Measurements from ENCODE around the gene UBE2L3.

The UBE2L3 gene

DNA sequence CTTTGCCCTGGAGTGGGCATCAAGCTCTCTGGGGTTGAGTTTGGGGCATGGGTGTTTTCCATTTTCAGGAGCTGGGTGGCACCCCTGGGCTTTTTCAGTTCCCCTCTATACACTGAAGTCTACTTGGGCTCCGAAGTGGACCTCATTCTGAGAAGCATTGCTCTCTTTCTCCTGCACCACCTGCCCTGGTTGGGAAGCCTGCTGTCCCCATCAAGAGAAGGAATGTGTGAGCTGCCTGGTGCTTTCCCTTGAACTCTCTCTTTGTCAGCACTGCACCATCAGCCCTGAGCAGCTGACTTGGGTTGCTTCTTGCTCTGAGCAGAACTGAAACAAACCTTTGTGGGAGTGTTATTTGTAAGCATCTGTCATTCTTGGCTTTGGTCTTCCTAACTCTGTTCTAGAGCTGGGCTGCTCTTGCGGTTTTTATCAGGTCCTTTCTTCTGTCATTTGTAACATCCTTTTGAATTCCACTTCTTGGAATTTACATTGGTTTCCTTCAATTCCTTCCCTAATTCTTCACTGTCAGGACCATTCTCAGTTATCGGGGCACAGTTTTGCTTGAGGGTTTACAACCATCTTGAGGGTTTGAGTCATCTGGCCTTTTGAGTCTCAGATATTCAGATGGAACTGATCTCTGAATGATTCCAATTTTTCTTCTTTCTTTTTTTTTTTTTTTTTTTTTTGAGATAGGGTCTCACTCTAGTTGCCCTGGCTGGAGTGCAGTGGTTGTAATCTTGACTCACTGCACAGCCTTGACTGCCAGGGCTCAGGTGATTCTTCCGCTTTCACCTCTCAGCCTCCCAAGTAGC is 20.5 kb downstream of the UBE2L3 start:
- H3K4me3 ChIP-seq (ENCODE audit: low read depth, low read length), result no peak overlapping the region

DNA sequence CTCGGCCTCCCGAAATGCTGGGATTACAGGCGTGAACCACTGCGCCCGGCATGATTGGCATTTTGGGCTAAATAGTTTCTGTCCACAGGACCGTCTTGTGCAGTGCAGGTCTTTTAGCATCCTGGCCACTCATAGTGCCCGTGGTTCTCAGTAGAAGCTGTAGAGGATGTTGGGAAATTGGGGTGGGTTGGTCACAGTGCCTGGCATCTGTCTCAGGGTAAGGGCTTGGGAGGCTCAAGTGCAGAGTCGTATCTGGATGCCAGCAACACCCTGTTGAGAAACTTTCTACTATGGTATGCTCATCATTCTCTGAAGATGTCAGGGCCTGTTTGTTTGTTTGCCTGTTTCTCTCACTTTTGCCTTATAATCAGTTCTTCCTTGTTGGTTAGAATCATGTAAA is 21.9 kb downstream of the UBE2L3 start:
- TF ChIP-seq, protein P1, sequence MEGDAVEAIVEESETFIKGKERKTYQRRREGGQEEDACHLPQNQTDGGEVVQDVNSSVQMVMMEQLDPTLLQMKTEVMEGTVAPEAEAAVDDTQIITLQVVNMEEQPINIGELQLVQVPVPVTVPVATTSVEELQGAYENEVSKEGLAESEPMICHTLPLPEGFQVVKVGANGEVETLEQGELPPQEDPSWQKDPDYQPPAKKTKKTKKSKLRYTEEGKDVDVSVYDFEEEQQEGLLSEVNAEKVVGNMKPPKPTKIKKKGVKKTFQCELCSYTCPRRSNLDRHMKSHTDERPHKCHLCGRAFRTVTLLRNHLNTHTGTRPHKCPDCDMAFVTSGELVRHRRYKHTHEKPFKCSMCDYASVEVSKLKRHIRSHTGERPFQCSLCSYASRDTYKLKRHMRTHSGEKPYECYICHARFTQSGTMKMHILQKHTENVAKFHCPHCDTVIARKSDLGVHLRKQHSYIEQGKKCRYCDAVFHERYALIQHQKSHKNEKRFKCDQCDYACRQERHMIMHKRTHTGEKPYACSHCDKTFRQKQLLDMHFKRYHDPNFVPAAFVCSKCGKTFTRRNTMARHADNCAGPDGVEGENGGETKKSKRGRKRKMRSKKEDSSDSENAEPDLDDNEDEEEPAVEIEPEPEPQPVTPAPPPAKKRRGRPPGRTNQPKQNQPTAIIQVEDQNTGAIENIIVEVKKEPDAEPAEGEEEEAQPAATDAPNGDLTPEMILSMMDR (IDR thresholded peaks at IDR 0.05; ENCODE audit: low read depth, low read length), result no peak
- no peak overlapping the region for H3K4me3 ChIP-seq (ENCODE audit: low read depth, low read length)

More for the DNA sequence above, 20.5 kb downstream of the UBE2L3 start:
- TF ChIP-seq, protein P1 (IDR thresholded peaks at IDR 0.05; ENCODE audit: low read depth, low read length), result no peak

DNA sequence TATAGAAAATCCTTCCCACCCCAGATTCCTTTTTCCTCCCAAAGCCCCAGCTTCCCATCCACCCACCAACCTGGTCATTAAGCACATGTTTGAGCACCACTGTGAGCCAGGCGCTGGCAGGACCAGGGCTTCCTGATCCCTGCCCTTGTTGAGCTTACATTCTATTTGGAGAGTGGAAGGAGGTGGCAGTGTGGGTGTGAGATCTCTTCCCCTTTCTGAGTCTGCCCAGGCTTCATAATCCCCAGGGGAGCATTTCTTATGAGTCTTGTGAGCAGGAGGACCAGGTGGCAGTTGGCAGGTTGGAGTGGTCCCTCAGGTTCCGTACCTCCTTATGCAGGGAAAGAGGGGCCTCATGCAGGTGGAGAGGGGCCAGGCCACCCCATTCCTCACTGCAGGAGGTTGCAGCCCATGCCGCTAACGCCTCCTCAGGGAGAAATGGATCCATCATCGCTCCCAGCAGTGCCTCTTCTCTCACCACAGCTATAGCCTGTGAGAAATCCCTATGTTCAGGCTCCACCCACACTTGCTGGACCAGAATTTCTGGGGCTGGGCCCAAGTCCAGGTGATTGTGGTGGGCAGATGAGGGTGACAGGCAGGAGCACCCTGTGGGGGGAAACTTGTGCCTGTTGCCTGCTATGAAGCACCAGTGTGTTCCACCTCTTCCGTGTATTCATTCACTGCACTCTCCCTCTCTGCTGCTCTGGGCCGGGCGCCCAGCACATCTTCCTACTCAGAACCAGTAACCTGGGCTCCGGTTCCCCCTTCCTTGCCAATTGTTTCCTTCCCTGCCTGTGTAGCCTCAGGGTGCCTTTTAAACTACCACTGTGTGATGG is 23.5 kb downstream of the UBE2L3 start:
- TF ChIP-seq, protein P1 (IDR thresholded peaks at IDR 0.05; ENCODE audit: low read depth, low read length), result no peak
- H3K4me3 ChIP-seq (ENCODE audit: low read depth, low read length), result no peak overlapping the region

DNA sequence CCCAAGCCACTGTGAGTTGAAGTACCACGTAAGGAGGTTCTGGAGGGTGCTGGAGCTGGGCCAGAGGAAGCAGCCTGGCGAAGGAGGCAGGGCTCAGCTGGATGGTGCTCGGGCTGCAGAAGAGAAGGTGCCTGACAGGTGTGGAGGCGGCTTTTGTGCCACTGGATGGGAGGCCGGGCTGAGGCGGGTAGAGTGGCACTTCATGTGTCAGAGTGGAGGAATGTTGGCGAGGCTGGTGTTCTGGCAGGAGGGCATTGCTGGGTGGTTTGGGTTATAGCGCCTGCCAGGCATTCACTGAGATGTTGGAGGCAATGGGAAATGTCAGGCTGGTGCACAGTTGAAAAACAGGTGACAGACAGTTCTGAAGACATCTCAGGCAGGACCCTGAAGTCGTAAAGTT is 24.2 kb downstream of the UBE2L3 start:
- H3K4me3 ChIP-seq (ENCODE audit: low read depth, low read length), result no peak overlapping the region
- TF ChIP-seq, protein P1 (IDR thresholded peaks at IDR 0.05; ENCODE audit: low read depth, low read length), result no peak

DNA sequence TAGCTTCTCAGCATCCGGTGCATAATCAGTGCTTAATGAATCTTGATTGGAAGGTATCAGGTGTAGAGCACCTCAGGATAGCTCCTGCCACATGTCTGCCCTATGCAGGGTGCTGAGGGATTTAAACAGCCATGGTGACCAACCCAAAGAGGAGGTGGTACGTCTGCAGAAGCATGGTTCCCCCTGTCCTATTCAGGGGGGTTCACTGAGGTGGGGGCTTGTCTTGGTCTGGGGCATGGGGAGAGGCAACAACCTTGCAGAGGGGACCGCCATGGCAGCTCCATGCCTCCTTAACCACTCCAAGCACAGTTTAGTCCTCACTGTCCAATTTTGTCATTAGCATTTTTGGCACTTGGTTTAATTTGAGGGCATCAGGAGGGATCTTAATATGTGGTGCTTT is 24.9 kb downstream of the UBE2L3 start:
- no peak overlapping the region for H3K4me3 ChIP-seq (ENCODE audit: low read depth, low read length)
- TF ChIP-seq, protein P1 (IDR thresholded peaks at IDR 0.05; ENCODE audit: low read depth, low read length), result no peak

DNA sequence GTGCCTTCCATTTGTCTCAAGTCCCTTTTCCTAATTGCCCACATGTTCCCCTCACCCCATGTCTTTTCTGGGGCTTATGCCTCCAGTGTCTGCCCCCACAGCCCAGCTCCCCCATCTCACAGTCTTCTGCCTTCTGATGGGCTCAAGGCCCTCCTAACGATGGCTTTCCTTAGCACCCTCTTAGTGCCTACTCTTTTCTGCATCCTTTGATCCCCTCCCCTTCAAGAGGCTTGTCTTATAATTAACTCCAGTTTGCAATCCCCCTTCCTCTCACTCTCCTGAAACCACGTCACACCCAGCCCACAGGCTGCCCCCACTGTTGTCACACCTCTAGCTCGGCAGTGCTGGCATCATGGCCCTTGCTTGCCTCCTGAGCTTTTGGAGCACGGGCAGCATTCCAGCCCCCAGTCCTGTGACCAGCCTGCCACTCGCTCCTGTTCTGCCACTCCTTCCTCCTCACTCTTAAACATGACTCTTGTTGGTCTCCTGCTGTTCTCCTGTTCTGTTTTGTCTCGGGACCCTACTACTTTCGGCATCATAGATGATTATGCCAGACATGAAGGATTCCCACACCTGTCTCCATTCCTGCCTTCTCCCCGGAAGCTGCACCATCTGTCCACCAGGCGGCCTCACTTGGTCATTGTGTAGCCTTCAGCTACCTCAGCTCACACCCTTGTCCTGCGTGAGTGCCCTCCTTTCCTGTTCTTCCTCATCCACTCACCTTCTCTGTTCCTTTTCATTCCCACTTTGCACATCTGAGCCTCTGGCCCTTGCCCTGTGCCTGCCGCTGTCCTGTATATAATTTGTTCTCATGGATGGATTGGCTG is 26.1 kb downstream of the UBE2L3 start:
- no peak overlapping the region for H3K4me3 ChIP-seq (ENCODE audit: low read depth, low read length)
- TF ChIP-seq, protein P1 (IDR thresholded peaks at IDR 0.05; ENCODE audit: low read depth, low read length), result 0 out of 2 replicates have a peak, but pooled peaks have one; percentile 30

Data from WI38 (cell line).